WTC11 (cell line): ENCODE measurements around the gene CACNG7.

ENCODE experiments used
- CTCF ChIP-seq: fragments of 200-600 bp; IDR thresholded peaks from 2 replicates; pipeline ENCODE4 v1.8.0; 2022; ENCODE audit warnings: antibody characterized with exemption
- ELF4 ChIP-seq: sonication (generic); formaldehyde crosslinking; IDR thresholded peaks from 2 replicates; pipeline ENCODE4 v1.8.1; 2022; ENCODE audit warnings: low read depth, mild to moderate bottlenecking, moderate library complexity, missing genetic modification reagents
- GABPB1 ChIP-seq: sonication (generic); formaldehyde crosslinking; IDR thresholded peaks from 2 replicates; pipeline ENCODE4 v1.8.1; 2023; ENCODE audit warnings: mild to moderate bottlenecking, missing genetic modification reagents
- GTF2I ChIP-seq: fragments of 250-450 bp; sonication (Bioruptor Pico); conservative IDR thresholded peaks from 2 replicates; pipeline ENCODE4 v1.4.0; 2021; ENCODE audit warnings: mild to moderate bottlenecking
- ZNF138 ChIP-seq: sonication (generic); formaldehyde crosslinking; conservative IDR thresholded peaks from 2 replicates; pipeline ENCODE4 v1.8.1; 2022; ENCODE audit warnings: mild to moderate bottlenecking, moderate library complexity, missing genetic modification reagents

DNA sequence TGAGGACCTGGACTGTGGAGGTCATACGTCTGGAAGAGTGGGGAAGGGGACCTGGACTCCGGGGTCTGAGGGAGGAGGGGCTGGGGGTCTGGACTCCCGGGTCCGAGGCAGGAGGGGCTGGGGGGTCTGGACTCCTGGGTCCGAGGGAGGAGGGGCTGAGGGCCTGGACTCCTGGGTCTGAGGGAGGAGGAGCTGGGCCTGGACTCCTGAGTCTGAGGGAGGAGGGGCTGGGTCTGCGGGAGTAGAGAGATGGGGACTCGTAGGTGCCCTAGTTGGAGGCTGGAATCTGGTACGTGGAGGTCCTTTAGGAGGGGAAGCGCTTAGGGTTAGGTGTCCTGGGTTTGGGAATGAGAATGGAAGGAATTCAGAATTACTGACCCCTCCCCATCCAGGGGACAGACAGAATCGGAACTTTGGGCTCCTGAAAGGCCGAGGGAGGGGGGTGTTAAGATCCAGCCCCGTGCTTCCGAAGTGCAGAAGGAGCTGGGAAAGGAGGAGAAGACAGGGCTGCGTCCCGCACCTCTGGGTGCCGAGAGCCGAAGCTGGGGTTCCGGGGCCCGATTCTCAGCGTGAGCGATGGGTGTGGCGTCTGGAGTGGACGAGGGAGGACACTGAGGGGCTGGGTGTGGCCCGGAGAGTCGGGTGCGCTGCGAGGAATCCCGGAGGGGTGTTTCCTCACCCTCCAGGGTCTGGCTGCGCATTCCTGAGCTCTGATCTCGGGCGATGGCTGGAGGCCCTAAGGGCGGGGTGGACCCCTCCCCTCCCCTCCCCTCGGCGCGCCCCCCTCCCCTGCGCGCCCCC is 40.8 kb upstream of the CACNG7 start:
- TF ChIP-seq CTCF (no peak), ELF4 (CRISPR knock-in tag) (no peak), ZNF138 (CRISPR knock-in tag) (no peak), GTF2I (CRISPR knock-in tag) (no peak), GABPB1 (CRISPR knock-in tag) (no peak)
